ENCODE results near the gene PRKCD.

- TF ChIP-seq, protein P1, sequence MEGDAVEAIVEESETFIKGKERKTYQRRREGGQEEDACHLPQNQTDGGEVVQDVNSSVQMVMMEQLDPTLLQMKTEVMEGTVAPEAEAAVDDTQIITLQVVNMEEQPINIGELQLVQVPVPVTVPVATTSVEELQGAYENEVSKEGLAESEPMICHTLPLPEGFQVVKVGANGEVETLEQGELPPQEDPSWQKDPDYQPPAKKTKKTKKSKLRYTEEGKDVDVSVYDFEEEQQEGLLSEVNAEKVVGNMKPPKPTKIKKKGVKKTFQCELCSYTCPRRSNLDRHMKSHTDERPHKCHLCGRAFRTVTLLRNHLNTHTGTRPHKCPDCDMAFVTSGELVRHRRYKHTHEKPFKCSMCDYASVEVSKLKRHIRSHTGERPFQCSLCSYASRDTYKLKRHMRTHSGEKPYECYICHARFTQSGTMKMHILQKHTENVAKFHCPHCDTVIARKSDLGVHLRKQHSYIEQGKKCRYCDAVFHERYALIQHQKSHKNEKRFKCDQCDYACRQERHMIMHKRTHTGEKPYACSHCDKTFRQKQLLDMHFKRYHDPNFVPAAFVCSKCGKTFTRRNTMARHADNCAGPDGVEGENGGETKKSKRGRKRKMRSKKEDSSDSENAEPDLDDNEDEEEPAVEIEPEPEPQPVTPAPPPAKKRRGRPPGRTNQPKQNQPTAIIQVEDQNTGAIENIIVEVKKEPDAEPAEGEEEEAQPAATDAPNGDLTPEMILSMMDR (IDR thresholded peaks at IDR 0.05): no peak
- TF ChIP-seq POLR2A (IDR thresholded peaks at IDR 0.05): no peak
Observed at GRCh38 chr3:53164911-53165310, 3.9 kb downstream of the PRKCD start.
